Measurements from ENCODE around the gene PTPRC.

The PTPRC gene

GRCh38 chr1:198701250-198701649, 62.4 kb downstream of the PTPRC start:
- no peak overlapping the region for H3K4me3 ChIP-seq (replicated peaks in 1 of 2; ENCODE audit: low read depth in 2 of 2, low read length in 2 of 2)
- TF ChIP-seq CTCF (IDR thresholded peaks at IDR 0.05; ENCODE audit: low read depth, low read length) = no peak
- DNase-seq (ENCODE audit: low read depth in 2 of 2) = no peak

- no peak for TF ChIP-seq CTCF (IDR thresholded peaks at IDR 0.05; ENCODE audit: low read depth, low read length)
- H3K4me3 ChIP-seq (replicated peaks in 1 of 2; ENCODE audit: low read depth in 2 of 2, low read length in 2 of 2) = no peak overlapping the region
- no peak for DNase-seq (ENCODE audit: low read depth in 2 of 2)
Measured at GRCh38 chr1:198701766-198702539, 63.1 kb downstream of the PTPRC start.

GRCh38 chr1:198708761-198709525, 70.1 kb downstream of the PTPRC start:
- no peak for TF ChIP-seq CTCF (IDR thresholded peaks at IDR 0.05; ENCODE audit: low read depth, low read length)
- DNase-seq (ENCODE audit: low read depth in 2 of 2) = peak in 1 of 2 donors; percentile 14
- H3K4me3 ChIP-seq (replicated peaks in 1 of 2; ENCODE audit: low read depth in 2 of 2, low read length in 2 of 2) = no peak overlapping the region

- peak in 1 of 2 donors; percentile 14 for DNase-seq (ENCODE audit: low read depth in 2 of 2)
- no peak overlapping the region for H3K4me3 ChIP-seq (replicated peaks in 1 of 2; ENCODE audit: low read depth in 2 of 2, low read length in 2 of 2)
- TF ChIP-seq CTCF (IDR thresholded peaks at IDR 0.05; ENCODE audit: low read depth, low read length) = no peak
Measured at GRCh38 chr1:198711837-198712236, 73.0 kb downstream of the PTPRC start.

- DNase-seq (ENCODE audit: low read depth in 2 of 2) = peak in 1 of 2 donors; percentile 80
- TF ChIP-seq CTCF (IDR thresholded peaks at IDR 0.05; ENCODE audit: low read depth, low read length) = no peak
- no peak overlapping the region for H3K4me3 ChIP-seq (replicated peaks in 1 of 2; ENCODE audit: low read depth in 2 of 2, low read length in 2 of 2)
Measured at GRCh38 chr1:198713081-198713480, 74.2 kb downstream of the PTPRC start.

GRCh38 chr1:198714271-198714670, 75.4 kb downstream of the PTPRC start:
- no peak for DNase-seq (ENCODE audit: low read depth in 2 of 2)
- no peak overlapping the region for H3K4me3 ChIP-seq (replicated peaks in 1 of 2; ENCODE audit: low read depth in 2 of 2, low read length in 2 of 2)
- TF ChIP-seq CTCF (IDR thresholded peaks at IDR 0.05; ENCODE audit: low read depth, low read length) = no peak

Data from cardiac fibroblast (primary cell).